K562 (cell line): ENCODE measurements around the gene TXNIP. TPM values are rescaled to one million over a fixed set of nuclear protein-coding genes. Genes with fewer than 3 reads are reported as not detected.

Experiments used
- ADNP ChIP-seq: fragments of 200-800 bp; sonication (Bioruptor generic); IDR thresholded peaks from 2 replicates; pipeline ENCODE4 v1.6.1; 2016; ENCODE audit warnings: missing genetic modification characterization, missing compliant biosample characterization
- C11orf30 ChIP-seq: fragments of 450-650 bp; IDR thresholded peaks from 2 replicates; pipeline ENCODE4 v1.6.1; 2016; ENCODE audit warnings: low read depth, mild to moderate bottlenecking
- DACH1 ChIP-seq: fragments of 450-650 bp; IDR thresholded peaks from 2 replicates; pipeline ENCODE4 v1.6.1; 2018; ENCODE audit not compliant: partially characterized antibody
- JUND ChIP-seq, 2 experiments: IDR thresholded peaks; 2 replicates in 1 of 2; 3 replicates in 1 of 2; pipeline ENCODE4 v1.6.1; 2011; ENCODE audit warnings: borderline replicate concordance in 2 of 2, low read depth in 2 of 2, low read length in 2 of 2, improper control_type of control experiment in 1 of 2, missing biosample characterization in 1 of 2, missing genetic modification characterization in 1 of 2, missing genetic modification reagents in 1 of 2
- NRF1 ChIP-seq, 2 experiments: fragments of 450-650 bp; IDR thresholded peaks in 1 of 2; conservative IDR thresholded peaks in 1 of 2; 2 replicates each; pipeline ENCODE4 v1.6.1; 2014; ENCODE audit warnings: mild to moderate bottlenecking in 2 of 2
- NUFIP1 ChIP-seq: fragments of 450-650 bp; IDR thresholded peaks from 2 replicates; pipeline ENCODE4 v1.6.1; 2018; ENCODE audit not compliant: partially characterized antibody
- PHF21A ChIP-seq: fragments of 450-650 bp; IDR thresholded peaks from 2 replicates; pipeline ENCODE4 v1.6.1; 2017; ENCODE audit warnings: low read depth, borderline replicate concordance
- SIN3B ChIP-seq: fragments of 450-650 bp; IDR thresholded peaks from 2 replicates; pipeline ENCODE4 v1.6.1; 2017; ENCODE audit warnings: low read depth, mild to moderate bottlenecking, moderate library complexity
- SMAD1 ChIP-seq: fragments of 150-350 bp; IDR thresholded peaks from 2 replicates; pipeline ENCODE4 v1.6.1; 2014; ENCODE audit warnings: low read length, low read depth; ENCODE audit not compliant: partially characterized antibody
- SP2 ChIP-seq: IDR thresholded peaks from 2 replicates; pipeline ENCODE4 v1.6.1; 2011; ENCODE audit warnings: mild to moderate bottlenecking, low read depth, low read length, moderate library complexity; ENCODE audit not compliant: poor library complexity, severe bottlenecking; ENCODE audit errors: extremely low read depth
- TBP ChIP-seq: optimal IDR thresholded peaks from 2 replicates; pipeline ENCODE3; 2011; ENCODE audit warnings: low read depth, low read length, improper control_type of control experiment
- ZNF184 ChIP-seq: sonication (generic); formaldehyde crosslinking; IDR thresholded peaks from 2 replicates; pipeline ENCODE4 v1.5.0; 2020; ENCODE audit warnings: missing genetic modification reagents
- ZNF324 ChIP-seq: fragments of 250-450 bp; sonication (Bioruptor Pico); IDR thresholded peaks from 2 replicates; pipeline ENCODE4 v1.4.0; 2020; ENCODE audit warnings: mild to moderate bottlenecking
- ZNF644 ChIP-seq: fragments of 200-800 bp; sonication (Bioruptor generic); IDR thresholded peaks from 2 replicates; pipeline ENCODE4 v1.6.1; 2016; ENCODE audit warnings: low read depth, missing genetic modification characterization, missing compliant biosample characterization
- polyA plus RNA-seq, 8 experiments: library from polyadenylated mRNA; depleted of rRNA in 4 of 8; stranded (reverse) in 5 of 8; unstranded in 3 of 8; fragments of >200 nt; fragmentation: Nextera tagmentation in 2 of 8; fragmentation: Illumina TruSeq in 1 of 8; extraction: Ambion mirVana in 2 of 8; extraction: Trizol in 1 of 8; gene quantifications; 2 replicates each; pipeline versions ENCODE4 v1.2.1 to v1.2.3, GENCODE V29; 2011 to 2014; ENCODE audit warnings: inconsistent platforms in 1 of 8, missing spikeins in 1 of 8
- total RNA-seq, 7 experiments: library from RNA; depleted of rRNA in 6 of 7; stranded (reverse); fragments of >200 nt in 6 of 7; fragmentation: Illumina TruSeq in 2 of 7; extraction: Trizol in 2 of 7; gene quantifications; 2 replicates each; pipeline versions ENCODE4 v1.2.1 to v1.2.3, GENCODE V29; 2011 to 2021; ENCODE audit warnings: low replicate concordance in 1 of 7
- TF ChIP-seq, protein P1 (sequence below): fragments of 450-650 bp; IDR thresholded peaks from 2 replicates; pipeline ENCODE4 v1.6.1; 2016; ENCODE audit warnings: borderline replicate concordance
- TF ChIP-seq, protein P2 (sequence below): fragments of 450-650 bp; IDR thresholded peaks from 2 replicates; pipeline ENCODE4 v1.7.1; 2018; ENCODE audit warnings: mild to moderate bottlenecking, low read depth; ENCODE audit not compliant: partially characterized antibody
- TF ChIP-seq, protein P3 (sequence below): sonication (generic); formaldehyde crosslinking; IDR thresholded peaks from 2 replicates; pipeline ENCODE4 v1.9.0; 2022; ENCODE audit warnings: mild to moderate bottlenecking, missing genetic modification reagents
- TF ChIP-seq, protein P4 (sequence below), 2 experiments: fragments of 450-650 bp; IDR thresholded peaks; 2 replicates each; pipeline ENCODE4 v1.6.1; 2018; ENCODE audit warnings: mild to moderate bottlenecking in 2 of 2, low read depth in 1 of 2; ENCODE audit not compliant: partially characterized antibody in 2 of 2

The TXNIP gene
- total and polyA plus RNA-seq, 9 of the 15 experiments (the other 6 are each of a cell fraction or from before 2014, with no cell fraction given): 120 to 499 (median 257) TPM

DNA sequence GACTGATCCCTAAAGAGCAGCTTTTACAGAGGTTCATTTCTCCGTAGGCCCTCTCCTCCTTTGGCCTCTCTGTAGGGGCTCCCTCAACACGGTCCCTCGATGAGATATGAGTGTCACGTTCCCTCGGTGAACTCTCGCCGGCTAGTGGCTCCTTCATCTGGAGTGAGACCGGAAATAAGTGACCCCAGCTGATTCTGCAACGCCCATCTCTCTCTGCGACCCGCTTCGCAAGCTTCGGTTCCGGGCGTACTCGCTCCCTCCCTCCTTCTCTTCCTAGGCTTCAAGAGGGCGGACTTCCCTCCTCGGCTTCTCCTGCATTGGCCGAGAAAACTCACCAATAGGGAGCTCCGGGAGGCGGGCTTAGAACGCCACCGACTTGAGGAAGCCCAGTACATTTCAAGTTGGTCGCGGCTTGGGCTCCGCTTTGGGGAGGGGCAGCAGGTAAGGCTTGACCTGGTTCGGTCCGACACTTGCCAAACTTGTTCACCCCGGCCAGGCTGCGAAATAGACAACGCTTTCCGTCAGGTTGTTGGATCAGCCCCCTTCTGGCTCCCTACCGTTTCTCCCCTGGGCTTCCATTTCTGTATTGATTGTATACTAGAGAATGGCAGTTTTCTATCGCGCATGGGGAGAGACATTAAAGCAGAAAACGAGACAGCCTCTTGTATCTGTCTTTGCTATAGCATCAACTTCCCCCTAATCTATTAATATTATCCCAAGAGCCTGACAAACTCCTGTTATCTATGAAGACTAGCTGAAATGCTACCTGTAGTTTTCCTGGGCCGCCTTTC, 31.9 kb downstream of the TXNIP start, which contains the start of the genes ANKRD34A and POLR3GL (continued):
- TF ChIP-seq DACH1 (peak; percentile 77), ZNF184 (CRISPR knock-in tag) (no peak), ZNF644 (tag) (no peak), C11orf30 (no peak), SIN3B (no peak), ADNP (no peak), ZNF324 (CRISPR knock-in tag) (no peak), JUND (IDR thresholded peaks at IDR 0.05; ENCODE audit: borderline replicate concordance, low read depth, low read length) (no peak; the same call in none of the 2 replicates), JUND (tag; IDR thresholded peaks at IDR 0.05; ENCODE audit: borderline replicate concordance, low read depth, low read length) (no peak), SMAD1 (peak; percentile 62), PHF21A (no peak), SP2 (peak; percentile 15), TBP (peak; percentile 78), NRF1 (conservative IDR thresholded peaks at IDR 0.05 in 1 of 2, IDR thresholded peaks at IDR 0.05 in 1 of 2) (peak; percentile 49 to 60), NUFIP1 (no peak)
- TF ChIP-seq, protein P1, sequence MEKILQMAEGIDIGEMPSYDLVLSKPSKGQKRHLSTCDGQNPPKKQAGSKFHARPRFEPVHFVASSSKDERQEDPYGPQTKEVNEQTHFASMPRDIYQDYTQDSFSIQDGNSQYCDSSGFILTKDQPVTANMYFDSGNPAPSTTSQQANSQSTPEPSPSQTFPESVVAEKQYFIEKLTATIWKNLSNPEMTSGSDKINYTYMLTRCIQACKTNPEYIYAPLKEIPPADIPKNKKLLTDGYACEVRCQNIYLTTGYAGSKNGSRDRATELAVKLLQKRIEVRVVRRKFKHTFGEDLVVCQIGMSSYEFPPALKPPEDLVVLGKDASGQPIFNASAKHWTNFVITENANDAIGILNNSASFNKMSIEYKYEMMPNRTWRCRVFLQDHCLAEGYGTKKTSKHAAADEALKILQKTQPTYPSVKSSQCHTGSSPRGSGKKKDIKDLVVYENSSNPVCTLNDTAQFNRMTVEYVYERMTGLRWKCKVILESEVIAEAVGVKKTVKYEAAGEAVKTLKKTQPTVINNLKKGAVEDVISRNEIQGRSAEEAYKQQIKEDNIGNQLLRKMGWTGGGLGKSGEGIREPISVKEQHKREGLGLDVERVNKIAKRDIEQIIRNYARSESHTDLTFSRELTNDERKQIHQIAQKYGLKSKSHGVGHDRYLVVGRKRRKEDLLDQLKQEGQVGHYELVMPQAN: 0 out of 2 replicates have a peak, but pooled peaks have one; percentile 37
- TF ChIP-seq, protein P2, sequence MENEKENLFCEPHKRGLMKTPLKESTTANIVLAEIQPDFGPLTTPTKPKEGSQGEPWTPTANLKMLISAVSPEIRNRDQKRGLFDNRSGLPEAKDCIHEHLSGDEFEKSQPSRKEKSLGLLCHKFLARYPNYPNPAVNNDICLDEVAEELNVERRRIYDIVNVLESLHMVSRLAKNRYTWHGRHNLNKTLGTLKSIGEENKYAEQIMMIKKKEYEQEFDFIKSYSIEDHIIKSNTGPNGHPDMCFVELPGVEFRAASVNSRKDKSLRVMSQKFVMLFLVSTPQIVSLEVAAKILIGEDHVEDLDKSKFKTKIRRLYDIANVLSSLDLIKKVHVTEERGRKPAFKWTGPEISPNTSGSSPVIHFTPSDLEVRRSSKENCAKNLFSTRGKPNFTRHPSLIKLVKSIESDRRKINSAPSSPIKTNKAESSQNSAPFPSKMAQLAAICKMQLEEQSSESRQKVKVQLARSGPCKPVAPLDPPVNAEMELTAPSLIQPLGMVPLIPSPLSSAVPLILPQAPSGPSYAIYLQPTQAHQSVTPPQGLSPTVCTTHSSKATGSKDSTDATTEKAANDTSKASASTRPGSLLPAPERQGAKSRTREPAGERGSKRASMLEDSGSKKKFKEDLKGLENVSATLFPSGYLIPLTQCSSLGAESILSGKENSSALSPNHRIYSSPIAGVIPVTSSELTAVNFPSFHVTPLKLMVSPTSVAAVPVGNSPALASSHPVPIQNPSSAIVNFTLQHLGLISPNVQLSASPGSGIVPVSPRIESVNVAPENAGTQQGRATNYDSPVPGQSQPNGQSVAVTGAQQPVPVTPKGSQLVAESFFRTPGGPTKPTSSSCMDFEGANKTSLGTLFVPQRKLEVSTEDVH: no peak
- TF ChIP-seq, protein P3, sequence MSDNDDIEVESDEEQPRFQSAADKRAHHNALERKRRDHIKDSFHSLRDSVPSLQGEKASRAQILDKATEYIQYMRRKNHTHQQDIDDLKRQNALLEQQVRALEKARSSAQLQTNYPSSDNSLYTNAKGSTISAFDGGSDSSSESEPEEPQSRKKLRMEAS (CRISPR knock-in tag): no peak
- TF ChIP-seq, protein P4, sequence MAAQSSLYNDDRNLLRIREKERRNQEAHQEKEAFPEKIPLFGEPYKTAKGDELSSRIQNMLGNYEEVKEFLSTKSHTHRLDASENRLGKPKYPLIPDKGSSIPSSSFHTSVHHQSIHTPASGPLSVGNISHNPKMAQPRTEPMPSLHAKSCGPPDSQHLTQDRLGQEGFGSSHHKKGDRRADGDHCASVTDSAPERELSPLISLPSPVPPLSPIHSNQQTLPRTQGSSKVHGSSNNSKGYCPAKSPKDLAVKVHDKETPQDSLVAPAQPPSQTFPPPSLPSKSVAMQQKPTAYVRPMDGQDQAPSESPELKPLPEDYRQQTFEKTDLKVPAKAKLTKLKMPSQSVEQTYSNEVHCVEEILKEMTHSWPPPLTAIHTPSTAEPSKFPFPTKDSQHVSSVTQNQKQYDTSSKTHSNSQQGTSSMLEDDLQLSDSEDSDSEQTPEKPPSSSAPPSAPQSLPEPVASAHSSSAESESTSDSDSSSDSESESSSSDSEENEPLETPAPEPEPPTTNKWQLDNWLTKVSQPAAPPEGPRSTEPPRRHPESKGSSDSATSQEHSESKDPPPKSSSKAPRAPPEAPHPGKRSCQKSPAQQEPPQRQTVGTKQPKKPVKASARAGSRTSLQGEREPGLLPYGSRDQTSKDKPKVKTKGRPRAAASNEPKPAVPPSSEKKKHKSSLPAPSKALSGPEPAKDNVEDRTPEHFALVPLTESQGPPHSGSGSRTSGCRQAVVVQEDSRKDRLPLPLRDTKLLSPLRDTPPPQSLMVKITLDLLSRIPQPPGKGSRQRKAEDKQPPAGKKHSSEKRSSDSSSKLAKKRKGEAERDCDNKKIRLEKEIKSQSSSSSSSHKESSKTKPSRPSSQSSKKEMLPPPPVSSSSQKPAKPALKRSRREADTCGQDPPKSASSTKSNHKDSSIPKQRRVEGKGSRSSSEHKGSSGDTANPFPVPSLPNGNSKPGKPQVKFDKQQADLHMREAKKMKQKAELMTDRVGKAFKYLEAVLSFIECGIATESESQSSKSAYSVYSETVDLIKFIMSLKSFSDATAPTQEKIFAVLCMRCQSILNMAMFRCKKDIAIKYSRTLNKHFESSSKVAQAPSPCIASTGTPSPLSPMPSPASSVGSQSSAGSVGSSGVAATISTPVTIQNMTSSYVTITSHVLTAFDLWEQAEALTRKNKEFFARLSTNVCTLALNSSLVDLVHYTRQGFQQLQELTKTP (IDR thresholded peaks at IDR 0.05; ENCODE audit: low read depth in 1 of 2, partially characterized antibody in 2 of 2): peak in 1 of 2 experiments; percentile 50
